ENCODE data around the gene AICDA.

DNA sequence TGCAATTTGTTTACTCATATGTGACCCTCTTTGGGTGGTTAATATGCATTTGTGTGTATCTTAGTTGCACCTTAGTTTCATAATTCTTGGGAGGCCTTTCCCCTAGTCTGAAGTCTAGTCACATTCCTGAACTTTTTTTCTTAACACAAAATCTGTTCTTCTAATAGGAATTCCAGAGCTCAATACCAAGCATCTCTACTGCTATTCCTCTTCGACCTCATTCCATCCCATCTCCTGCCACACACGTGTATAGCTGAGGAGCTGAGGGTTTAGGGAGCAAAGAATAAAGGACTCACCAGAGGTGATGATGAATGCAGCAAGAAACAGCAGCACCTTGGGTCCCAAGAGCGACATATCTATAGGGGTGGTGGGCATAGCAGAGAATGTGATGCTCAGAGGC is 49.1 kb upstream of the AICDA start:
- TF ChIP-seq, protein P1, sequence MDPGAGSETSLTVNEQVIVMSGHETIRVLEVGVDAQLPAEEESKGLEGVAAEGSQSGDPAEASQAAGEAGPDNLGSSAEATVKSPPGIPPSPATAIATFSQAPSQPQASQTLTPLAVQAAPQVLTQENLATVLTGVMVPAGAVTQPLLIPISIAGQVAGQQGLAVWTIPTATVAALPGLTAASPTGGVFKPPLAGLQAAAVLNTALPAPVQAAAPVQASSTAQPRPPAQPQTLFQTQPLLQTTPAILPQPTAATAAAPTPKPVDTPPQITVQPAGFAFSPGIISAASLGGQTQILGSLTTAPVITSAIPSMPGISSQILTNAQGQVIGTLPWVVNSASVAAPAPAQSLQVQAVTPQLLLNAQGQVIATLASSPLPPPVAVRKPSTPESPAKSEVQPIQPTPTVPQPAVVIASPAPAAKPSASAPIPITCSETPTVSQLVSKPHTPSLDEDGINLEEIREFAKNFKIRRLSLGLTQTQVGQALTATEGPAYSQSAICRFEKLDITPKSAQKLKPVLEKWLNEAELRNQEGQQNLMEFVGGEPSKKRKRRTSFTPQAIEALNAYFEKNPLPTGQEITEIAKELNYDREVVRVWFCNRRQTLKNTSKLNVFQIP (CRISPR knock-in tag; IDR thresholded peaks at IDR 0.05; ENCODE audit: borderline replicate concordance, low read depth), result no peak
- TF ChIP-seq, protein P2, sequence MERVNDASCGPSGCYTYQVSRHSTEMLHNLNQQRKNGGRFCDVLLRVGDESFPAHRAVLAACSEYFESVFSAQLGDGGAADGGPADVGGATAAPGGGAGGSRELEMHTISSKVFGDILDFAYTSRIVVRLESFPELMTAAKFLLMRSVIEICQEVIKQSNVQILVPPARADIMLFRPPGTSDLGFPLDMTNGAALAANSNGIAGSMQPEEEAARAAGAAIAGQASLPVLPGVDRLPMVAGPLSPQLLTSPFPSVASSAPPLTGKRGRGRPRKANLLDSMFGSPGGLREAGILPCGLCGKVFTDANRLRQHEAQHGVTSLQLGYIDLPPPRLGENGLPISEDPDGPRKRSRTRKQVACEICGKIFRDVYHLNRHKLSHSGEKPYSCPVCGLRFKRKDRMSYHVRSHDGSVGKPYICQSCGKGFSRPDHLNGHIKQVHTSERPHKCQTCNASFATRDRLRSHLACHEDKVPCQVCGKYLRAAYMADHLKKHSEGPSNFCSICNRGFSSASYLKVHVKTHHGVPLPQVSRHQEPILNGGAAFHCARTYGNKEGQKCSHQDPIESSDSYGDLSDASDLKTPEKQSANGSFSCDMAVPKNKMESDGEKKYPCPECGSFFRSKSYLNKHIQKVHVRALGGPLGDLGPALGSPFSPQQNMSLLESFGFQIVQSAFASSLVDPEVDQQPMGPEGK (CRISPR knock-in tag; IDR thresholded peaks at IDR 0.05; ENCODE audit: borderline replicate concordance), result no peak
- TF ChIP-seq CSDC2 (CRISPR knock-in tag; IDR thresholded peaks at IDR 0.05), result no peak
- TF ChIP-seq, protein P3, sequence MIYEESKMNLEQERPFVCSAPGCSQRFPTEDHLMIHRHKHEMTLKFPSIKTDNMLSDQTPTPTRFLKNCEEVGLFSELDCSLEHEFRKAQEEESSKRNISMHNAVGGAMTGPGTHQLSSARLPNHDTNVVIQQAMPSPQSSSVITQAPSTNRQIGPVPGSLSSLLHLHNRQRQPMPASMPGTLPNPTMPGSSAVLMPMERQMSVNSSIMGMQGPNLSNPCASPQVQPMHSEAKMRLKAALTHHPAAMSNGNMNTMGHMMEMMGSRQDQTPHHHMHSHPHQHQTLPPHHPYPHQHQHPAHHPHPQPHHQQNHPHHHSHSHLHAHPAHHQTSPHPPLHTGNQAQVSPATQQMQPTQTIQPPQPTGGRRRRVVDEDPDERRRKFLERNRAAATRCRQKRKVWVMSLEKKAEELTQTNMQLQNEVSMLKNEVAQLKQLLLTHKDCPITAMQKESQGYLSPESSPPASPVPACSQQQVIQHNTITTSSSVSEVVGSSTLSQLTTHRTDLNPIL (CRISPR knock-in tag; IDR thresholded peaks at IDR 0.05; ENCODE audit: low read depth), result no peak
